Spleen (tissue), 7 donors: ENCODE results near the gene OLA1.

Experiments used
- CTCF ChIP-seq, 11 experiments: fragments of 200-600 bp in 7 of 11; fragments of 450-650 bp in 4 of 11; sonication (generic) in 4 of 11; IDR thresholded peaks in 8 of 11; conservative IDR thresholded peaks in 3 of 11; 1 replicate in 7 of 11; 2 replicates in 4 of 11; pipeline versions ENCODE4 v1.4.0 to v1.8.0; 2016 to 2021; ENCODE audit warnings: antibody characterized with exemption in 11 of 11, inconsistent platforms in 4 of 11, mild to moderate bottlenecking in 1 of 11
- POLR2A ChIP-seq, 3 donors: fragments of 450-650 bp; IDR thresholded peaks; one replicate each; pipeline ENCODE4 v1.5.1; 2017; ENCODE audit warnings: antibody characterized with exemption in 3 of 3, mild to moderate bottlenecking in 1 of 3
- donor health status: DM: no; HTN: no; CAD: no; lungs with moderate emphysema.
- donor health status: DM: no; HTN: no; CAD: no.
- donor health status: DM: no; HTN: no; CAD: no.

DNA sequence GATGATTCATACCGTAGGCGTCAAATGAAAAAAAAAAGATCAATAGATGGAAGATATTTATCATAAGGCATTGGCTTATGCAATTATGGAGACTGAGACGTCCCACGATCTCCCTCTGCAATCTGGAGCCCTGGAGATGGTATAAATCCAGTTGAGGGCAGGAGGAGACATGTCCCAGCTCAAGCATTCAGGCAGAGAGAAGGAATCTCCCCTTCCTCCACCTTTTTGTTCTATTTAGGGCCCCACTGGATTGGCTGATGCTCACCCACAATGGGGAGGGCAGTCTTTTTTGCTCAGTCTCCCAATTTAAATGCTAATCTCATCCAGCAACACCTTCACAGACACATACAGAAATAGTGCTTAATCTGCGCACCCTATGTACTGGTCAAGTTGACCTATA is 18.0 kb upstream of the OLA1 start:
- no peak for TF ChIP-seq CTCF (IDR thresholded peaks at IDR 0.05 in 8 of 11, conservative IDR thresholded peaks at IDR 0.05 in 3 of 11)
- TF ChIP-seq POLR2A (IDR thresholded peaks at IDR 0.05) = no peak
